H1 (cell line): ENCODE measurements around the gene DCLK1. TPM values are rescaled to one million over a fixed set of nuclear protein-coding genes. Genes with fewer than 3 reads are reported as not detected.

ENCODE experiments used
- CTCF ChIA-PET: fragments of 300-600 bp; sonication (Branson Sonifier 250); formaldehyde crosslinking; loops from one replicate; lab custom pipeline; 2021; ENCODE audit not compliant: partially characterized antibody; lab: Charles Lee
- POLR2A ChIA-PET: fragments of 300-600 bp; sonication (Branson Sonifier 250); formaldehyde crosslinking; loops from one replicate; lab custom pipeline; 2021; ENCODE audit warnings: inconsistent platforms; ENCODE audit not compliant: partially characterized antibody; lab: Charles Lee
- DNase-seq, 2 experiments: peaks; one replicate each; pipeline versions ENCODE4 v3.0.0 to v3.0.0-alpha.2; 2010 to 2022; ENCODE audit warnings: low spot score in 2 of 2, low read depth in 1 of 2, mixed read lengths in 1 of 2
- FAIRE-seq: peaks from 2 replicates; lab custom pipeline; 2011; peaks lifted over from hg19 to GRCh38; lab: Jason Lieb, UNC
- H2AFZ ChIP-seq: 2 replicates; pipeline ENCODE4 v1.8.1; 2012; ENCODE audit warnings: low read length, inconsistent platforms
- H2AK5ac ChIP-seq: 2 replicates; pipeline ENCODE4 v1.6.1; 2013; ENCODE audit warnings: low read depth, low read length
- H2BK120ac ChIP-seq: replicated peaks from 2 replicates; pipeline ENCODE3; 2013; ENCODE audit warnings: low read depth, low read length, inconsistent platforms
- H2BK12ac ChIP-seq: 2 replicates; pipeline ENCODE4 v1.6.1; 2013; ENCODE audit warnings: low read depth, low read length
- H2BK15ac ChIP-seq: 2 replicates; pipeline ENCODE4 v1.6.1; 2013; ENCODE audit warnings: low read length
- H2BK20ac ChIP-seq: 2 replicates; pipeline ENCODE4 v1.6.1; 2013; ENCODE audit warnings: low read length
- H2BK5ac ChIP-seq: 2 replicates; pipeline ENCODE4 v1.6.1; 2013; ENCODE audit warnings: low read depth, low read length
- H3K14ac ChIP-seq: 2 replicates; pipeline ENCODE4 v1.6.1; 2013; ENCODE audit warnings: inconsistent platforms; ENCODE audit not compliant: insufficient read length
- H3K18ac ChIP-seq: 2 replicates; pipeline ENCODE4 v1.6.1; 2013; ENCODE audit warnings: low read length; ENCODE audit errors: extremely low read depth
- H3K23ac ChIP-seq: 2 replicates; pipeline ENCODE4 v1.6.1; 2013; ENCODE audit warnings: inconsistent platforms; ENCODE audit not compliant: insufficient read length
- H3K23me2 ChIP-seq: 2 replicates; pipeline ENCODE4 v1.6.1; 2013; ENCODE audit warnings: low read depth, low read length
- H3K27ac ChIP-seq: 2 replicates; pipeline ENCODE4 v1.6.1; 2011; ENCODE audit warnings: low read depth, low read length, inconsistent platforms
- H3K27me3 ChIP-seq, 4 experiments: replicated peaks in 1 of 4; 1 replicate in 1 of 4; 2 replicates in 3 of 4; pipeline versions ENCODE4 v1.6.1 to v1.8.1; 2011 to 2013; ENCODE audit warnings: low read length in 3 of 4, mild to moderate bottlenecking in 3 of 4, inconsistent platforms in 2 of 4, mixed read lengths in 2 of 4, moderate library complexity in 1 of 4; ENCODE audit not compliant: control insufficient read depth in 3 of 4, insufficient read depth in 3 of 4; ENCODE audit errors: extremely low read depth in 1 of 4
- H3K36me3 ChIP-seq, 4 experiments: 2 replicates each; pipeline versions ENCODE4 v1.6.1 to v1.8.1; 2011 to 2013; ENCODE audit warnings: mild to moderate bottlenecking in 4 of 4, low read length in 3 of 4, moderate library complexity in 2 of 4, control low read depth in 1 of 4, inconsistent platforms in 1 of 4; ENCODE audit not compliant: insufficient read depth in 4 of 4, control insufficient read depth in 2 of 4
- H3K4ac ChIP-seq: replicated peaks from 2 replicates; pipeline ENCODE3; 2013; ENCODE audit warnings: low read length, low read depth, mixed read lengths, inconsistent platforms; ENCODE audit not compliant: insufficient read length
- H3K4me1 ChIP-seq, 4 experiments: replicated peaks in 1 of 4; 1 replicate in 1 of 4; 2 replicates in 3 of 4; pipeline versions ENCODE4 v1.6.1 to v1.8.1; 2011 to 2013; ENCODE audit warnings: low read length in 3 of 4, inconsistent platforms in 2 of 4, mixed read lengths in 1 of 4; ENCODE audit not compliant: insufficient read depth in 4 of 4, control insufficient read depth in 3 of 4
- H3K4me2 ChIP-seq, 2 experiments: 2 replicates each; pipeline versions ENCODE4 v1.6.1 to v1.8.1; 2011 to 2013; ENCODE audit warnings: low read depth in 2 of 2, low read length in 2 of 2, control low read depth in 1 of 2, inconsistent platforms in 1 of 2, mild to moderate bottlenecking in 1 of 2; ENCODE audit not compliant: insufficient read depth in 1 of 2
- H3K4me3 ChIP-seq, 4 experiments: fragments of 200-600, 300-600 bp in 1 of 4; sonication (generic), shearing (Covaris generic), sonication (Bioruptor Twin) in 1 of 4; 2 replicates each; pipeline versions ENCODE4 v1.5.1 to v1.8.1; 2011 to 2016; ENCODE audit warnings: low read length in 4 of 4, low read depth in 3 of 4, control low read depth in 2 of 4, inconsistent platforms in 2 of 4, mild to moderate bottlenecking in 2 of 4, mixed read lengths in 1 of 4, moderate library complexity in 1 of 4; ENCODE audit not compliant: insufficient read depth in 2 of 4; ENCODE audit errors: extremely low read depth in 1 of 4
- H3K56ac ChIP-seq: replicated peaks from 2 replicates; pipeline ENCODE3; 2013; ENCODE audit warnings: low read depth, mild to moderate bottlenecking, mixed read lengths, low read length, inconsistent platforms; ENCODE audit not compliant: insufficient read length
- H3K79me1 ChIP-seq: 2 replicates; pipeline ENCODE4 v1.6.1; 2013; ENCODE audit warnings: low read depth, low read length, control low read depth
- H3K79me2 ChIP-seq, 2 experiments: 2 replicates each; pipeline versions ENCODE4 v1.6.1 to v1.8.1; 2012 to 2013; ENCODE audit warnings: low read length in 2 of 2, mild to moderate bottlenecking in 2 of 2, inconsistent platforms in 1 of 2; ENCODE audit not compliant: insufficient read depth in 2 of 2, control insufficient read depth in 1 of 2
- H3K9ac ChIP-seq, 4 experiments: replicated peaks in 1 of 4; 1 replicate in 1 of 4; 2 replicates in 3 of 4; pipeline versions ENCODE4 v1.6.1 to v1.8.1; 2011 to 2013; ENCODE audit warnings: low read depth in 3 of 4, low read length in 3 of 4, control low read depth in 2 of 4, mild to moderate bottlenecking in 2 of 4, moderate library complexity in 2 of 4, inconsistent platforms in 1 of 4; ENCODE audit errors: extremely low read depth in 1 of 4
- H3K9me3 ChIP-seq, 2 experiments: 2 replicates each; pipeline versions ENCODE4 v1.6.1 to v1.8.1; 2012 to 2013; ENCODE audit warnings: mild to moderate bottlenecking in 2 of 2, moderate library complexity in 2 of 2, control low read depth in 1 of 2, inconsistent platforms in 1 of 2, low read depth in 1 of 2, low read length in 1 of 2, mixed read lengths in 1 of 2; ENCODE audit not compliant: insufficient read depth in 2 of 2
- H4K20me1 ChIP-seq, 2 experiments: replicated peaks in 1 of 2; 2 replicates each; pipeline versions ENCODE3 to v1.8.1; 2011 to 2013; ENCODE audit warnings: inconsistent platforms in 2 of 2, low read length in 2 of 2, mild to moderate bottlenecking in 1 of 2; ENCODE audit not compliant: insufficient read depth in 2 of 2, control insufficient read depth in 1 of 2
- H4K5ac ChIP-seq: 2 replicates; pipeline ENCODE4 v1.6.1; 2013; ENCODE audit warnings: low read length, low read depth, mixed read lengths, inconsistent platforms; ENCODE audit not compliant: insufficient read length
- H4K8ac ChIP-seq: 2 replicates; pipeline ENCODE4 v1.8.0; 2013; ENCODE audit warnings: mild to moderate bottlenecking, moderate library complexity, low read length, inconsistent platforms; ENCODE audit not compliant: insufficient read depth; ENCODE audit errors: extremely low read depth
- H4K91ac ChIP-seq: replicated peaks from 2 replicates; pipeline ENCODE3; 2013; ENCODE audit warnings: low read length, mixed read lengths, inconsistent platforms; ENCODE audit not compliant: insufficient read length
- ASH2L ChIP-seq: fragments of 200-600, 300-600 bp; sonication (generic); IDR thresholded peaks from one replicate; pipeline ENCODE4 v1.7.1; 2017; ENCODE audit warnings: low read length
- CHD1 ChIP-seq: IDR thresholded peaks from 2 replicates; pipeline ENCODE4 v1.6.1; 2012; ENCODE audit warnings: low read depth, low read length, improper control_type of control experiment
- CTBP2 ChIP-seq: IDR thresholded peaks from 2 replicates; pipeline ENCODE4 v1.7.0; 2011; ENCODE audit warnings: borderline replicate concordance, mild to moderate bottlenecking, moderate library complexity, mixed read lengths, low read length; ENCODE audit not compliant: insufficient read depth, insufficient read length
- WGBS, 2 experiments: shearing (Covaris generic) in 1 of 2; methylation state at CpG; one replicate each; pipeline versions ENCODE4 v1.1.6 to v1.1.7; 2013 to 2015; ENCODE audit warnings: low lambda C conversion rate in 2 of 2, mixed read lengths in 2 of 2, inconsistent platforms in 1 of 2, low coverage in 1 of 2, missing lambda C conversion rate in 1 of 2; ENCODE audit not compliant: insufficient replicate concordance in 2 of 2, insufficient coverage in 1 of 2, insufficient read length in 1 of 2; ENCODE audit errors: extremely low coverage in 1 of 2, missing lambda C conversion rate in 1 of 2; 5-methylcytosine and 5-hydroxymethylcytosine counted together
- polyA plus RNA-seq, 7 experiments: library from polyadenylated mRNA; depleted of rRNA in 3 of 7; stranded (reverse) in 5 of 7; unstranded in 2 of 7; fragments of >200 nt in 5 of 7; fragments of 200-250 nt in 2 of 7; gene quantifications; 1 replicate in 5 of 7; 2 replicates in 1 of 7; 4 replicates in 1 of 7; pipeline versions ENCODE4 v1.2.1 to v1.2.3, GENCODE V29; 2011 to 2013; ENCODE audit warnings: missing spikeins in 2 of 7, mixed read lengths in 2 of 7
- total RNA-seq: library from RNA; stranded (reverse); fragmentation: NEBNext Ultra II Directional; extraction: Animal tissue kit (Norgen Biotek cat#: 25700); gene quantifications from 2 replicates; pipeline ENCODE4 v1.2.1, GENCODE V29; 2021

The DCLK1 gene
- total and polyA plus RNA-seq, 2 of the 8 experiments (the other 6 are each of a cell fraction or from before 2014, with no cell fraction given), result 22.8 to 41.0 TPM

DNA sequence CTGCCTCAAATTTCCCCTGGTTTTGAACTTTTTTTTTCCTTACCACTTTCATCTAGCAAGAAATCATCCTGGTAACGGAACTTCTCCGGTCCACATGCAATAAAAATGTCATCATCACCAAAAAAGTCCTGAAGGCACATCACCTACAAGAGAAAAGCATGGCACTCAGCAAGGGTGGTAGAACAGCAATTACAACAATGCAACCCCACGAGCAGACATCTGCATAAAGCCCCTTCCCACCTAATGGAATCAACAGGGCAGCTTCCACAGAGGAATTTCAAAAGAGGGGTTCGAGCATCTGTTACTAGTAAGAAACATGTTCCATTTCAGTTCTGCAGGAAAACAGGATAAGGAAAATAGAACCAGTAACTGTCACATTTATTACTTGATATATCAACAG, 183.9 kb downstream of the DCLK1 start:
- Histone ChIP-seq H2BK5ac (no peak overlapping the region; the same call in 1 of the 2 replicates), H3K14ac (no peak overlapping the region), H4K91ac (no peak overlapping the region), H4K5ac (no peak overlapping the region), H3K36me3 (peaks cover 0 to 6% (median 0%) of the 10 kb centered on the region in 4 experiments; a peak in 2 of 8 replicates), H4K20me1 (no peaks in the 10 kb centered on the region), H2BK120ac (no peak overlapping the region), H3K18ac (no peak overlapping the region; the same call in 1 of the 2 replicates), H2BK15ac (no peak overlapping the region), H2AK5ac (no peak overlapping the region), H3K4me2 (no peak overlapping the region), H3K4ac (no peak overlapping the region), H3K4me1 (peaks cover 2 to 11% (median 6%) of the 10 kb centered on the region in 4 experiments; a peak in 6 of 7 replicates), H3K56ac (no peak overlapping the region), H3K9me3 (peaks cover 4 to 7% of the 10 kb centered on the region in 2 experiments; a peak in 3 of 4 replicates), H3K23ac (no peak overlapping the region), H2AFZ (no peak overlapping the region), H4K8ac (no peak overlapping the region), H3K79me2 (no peaks in the 10 kb centered on the region), H3K9ac (no peak overlapping the region), H3K23me2 (peaks cover 3% of the 10 kb centered on the region; the same call in 1 of the 2 replicates), H2BK20ac (no peak overlapping the region), H3K4me3 (no peak overlapping the region), H3K79me1 (no peaks in the 10 kb centered on the region), H2BK12ac (no peak overlapping the region), H3K27me3 (no peaks in the 10 kb centered on the region), H3K27ac (no peak overlapping the region)
- no peak for DNase-seq
- WGBS, 2 experiments, result 65% methylated on average over 4 of the region's 4 CpGs; no CpG with 5 or more reads in 1 of the 2 experiments
- CTCF ChIA-PET, result interaction anchor here (1.0 to 1.3 kb wide), 3 partner anchors 76 to 158 kb away, joined by 3 read pairs; no protein-coding TSS in a partner anchor
- POLR2A ChIA-PET, result no interaction called here
- TF ChIP-seq CTBP2, result no peak
- no peak for TF ChIP-seq CHD1
- TF ChIP-seq ASH2L, result no peak
- FAIRE-seq, result peak; percentile 62
